ENCODE data around the gene TENM4.
A peak's percentile ranks its signal among the peaks of the same experiment; 100 is the strongest.

Gene TENM4

GRCh38 chr11:78752494-78752893 lies 688.3 kb downstream of the TENM4 start:
- no peak for DNase-seq

- DNase-seq: no peak
Observed at GRCh38 chr11:78748918-78749690, 691.7 kb downstream of the TENM4 start.

GRCh38 chr11:78744949-78745348 lies 695.9 kb downstream of the TENM4 start:
- no peak for DNase-seq

DNA sequence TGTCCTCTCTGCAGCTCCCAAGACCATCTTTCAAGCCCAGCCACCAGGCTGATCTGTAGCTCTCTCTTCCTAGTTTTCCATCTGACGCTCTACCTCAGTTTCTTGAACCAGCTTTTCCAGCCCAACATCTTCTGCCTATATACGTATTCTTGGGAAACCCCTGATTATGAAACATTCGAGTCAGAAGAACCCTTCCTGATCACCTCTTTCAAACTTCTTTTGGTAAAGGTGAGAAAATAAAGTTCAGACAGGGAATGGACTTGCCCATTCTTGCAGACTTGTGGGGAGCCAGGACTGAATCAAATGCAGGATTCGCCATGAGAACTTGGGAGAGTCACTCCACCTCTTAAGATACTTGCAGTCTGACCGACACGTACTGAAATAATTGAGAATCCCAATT lies 696.6 kb downstream of the TENM4 start:
- DNase-seq: no peak

GRCh38 chr11:78742430-78742829 lies 698.4 kb downstream of the TENM4 start:
- DNase-seq: no peak

- DNase-seq: no peak
Observed at GRCh38 chr11:78741741-78742140, 699.1 kb downstream of the TENM4 start.

- DNase-seq: no peak
Observed at GRCh38 chr11:78740199-78741071, 700.4 kb downstream of the TENM4 start.

DNA sequence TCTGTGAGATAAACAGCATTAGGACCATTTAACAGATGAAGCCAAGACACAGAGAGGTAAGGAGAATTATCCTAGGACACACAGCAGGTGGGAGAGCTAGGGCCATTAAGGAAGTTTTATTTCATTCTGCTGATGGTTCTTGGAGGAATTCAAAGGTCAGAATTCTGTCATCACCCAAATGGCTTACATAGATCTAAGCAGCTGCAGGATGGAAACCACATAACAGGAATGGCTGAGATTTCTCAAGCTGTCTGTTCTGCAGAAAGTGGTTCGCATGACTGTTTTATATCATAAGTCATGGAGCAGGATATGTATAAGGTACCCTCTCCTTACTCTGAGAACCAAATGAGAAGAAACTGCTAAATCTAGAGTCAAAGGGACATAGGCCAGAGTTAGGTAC lies 702.9 kb downstream of the TENM4 start:
- DNase-seq: no peak

DNA sequence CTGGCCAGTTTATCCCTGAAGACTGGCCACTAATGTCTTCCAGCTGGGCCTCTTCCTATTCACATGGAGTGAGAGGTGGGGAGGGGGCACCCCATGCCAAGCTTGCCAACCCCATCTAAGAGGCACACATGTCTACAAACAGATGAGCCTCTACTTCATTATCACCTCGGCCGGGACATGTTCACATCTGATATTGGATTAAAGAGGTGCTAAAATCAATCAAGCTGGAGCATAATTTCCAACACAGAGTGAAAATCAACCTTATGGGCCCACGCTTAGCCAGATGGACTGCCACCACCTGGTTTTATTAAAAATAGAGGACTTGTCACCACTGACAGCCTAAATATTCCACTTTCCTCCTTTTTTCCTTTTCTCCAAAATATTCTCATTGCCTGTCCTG lies 703.5 kb downstream of the TENM4 start:
- DNase-seq: no peak

DNA sequence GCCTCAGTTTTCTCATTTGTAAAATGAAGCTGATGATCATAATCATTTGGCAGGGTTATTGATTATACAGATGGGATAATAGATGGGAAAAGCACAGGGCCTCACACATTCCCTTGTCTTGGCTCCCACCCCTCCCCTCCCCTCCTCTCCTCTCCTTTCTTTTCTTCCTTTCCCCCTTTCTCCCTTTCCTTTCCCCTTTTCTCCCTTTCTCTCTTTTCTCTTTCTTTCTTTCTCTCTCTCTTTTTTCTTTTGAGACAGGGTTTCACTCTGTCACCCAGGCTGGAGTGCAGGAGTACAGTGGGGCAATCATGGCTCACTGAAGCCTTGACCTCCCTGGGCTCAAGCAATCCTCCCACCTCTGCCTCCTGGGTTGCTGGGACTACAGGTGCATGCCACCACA lies 705.1 kb downstream of the TENM4 start:
- DNase-seq: no peak

GRCh38 chr11:78733031-78733430 lies 707.8 kb downstream of the TENM4 start:
- no peak for DNase-seq

GRCh38 chr11:78732246-78732645 lies 708.6 kb downstream of the TENM4 start:
- DNase-seq: no peak

GRCh38 chr11:78731027-78731426 lies 709.8 kb downstream of the TENM4 start:
- no peak for DNase-seq

GRCh38 chr11:78730267-78730824 lies 710.5 kb downstream of the TENM4 start:
- DNase-seq: no peak

- DNase-seq: no peak
Observed at GRCh38 chr11:78727816-78728215, 713.0 kb downstream of the TENM4 start.

- DNase-seq: no peak
Observed at GRCh38 chr11:78725200-78725599, 715.6 kb downstream of the TENM4 start.

DNA sequence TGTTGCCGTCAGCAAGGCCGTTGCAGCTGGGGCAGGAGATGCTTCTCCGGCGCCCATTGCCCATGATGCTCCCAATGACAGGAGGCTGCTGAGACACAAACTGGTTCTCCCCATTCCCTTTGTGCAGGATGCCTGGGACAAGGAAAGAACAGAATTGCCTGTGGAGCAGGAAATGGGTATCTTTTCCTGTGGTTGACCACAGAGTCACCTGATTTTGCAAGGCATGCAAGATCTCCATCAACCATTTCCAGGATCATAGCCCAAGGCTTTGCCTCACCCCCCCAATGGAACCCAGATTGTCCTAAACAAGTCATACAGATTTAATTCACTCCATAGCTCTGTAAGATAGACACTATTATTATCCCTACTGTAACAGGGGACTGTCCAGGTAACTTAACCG lies 718.0 kb downstream of the TENM4 start:
- DNase-seq: no peak

DNA sequence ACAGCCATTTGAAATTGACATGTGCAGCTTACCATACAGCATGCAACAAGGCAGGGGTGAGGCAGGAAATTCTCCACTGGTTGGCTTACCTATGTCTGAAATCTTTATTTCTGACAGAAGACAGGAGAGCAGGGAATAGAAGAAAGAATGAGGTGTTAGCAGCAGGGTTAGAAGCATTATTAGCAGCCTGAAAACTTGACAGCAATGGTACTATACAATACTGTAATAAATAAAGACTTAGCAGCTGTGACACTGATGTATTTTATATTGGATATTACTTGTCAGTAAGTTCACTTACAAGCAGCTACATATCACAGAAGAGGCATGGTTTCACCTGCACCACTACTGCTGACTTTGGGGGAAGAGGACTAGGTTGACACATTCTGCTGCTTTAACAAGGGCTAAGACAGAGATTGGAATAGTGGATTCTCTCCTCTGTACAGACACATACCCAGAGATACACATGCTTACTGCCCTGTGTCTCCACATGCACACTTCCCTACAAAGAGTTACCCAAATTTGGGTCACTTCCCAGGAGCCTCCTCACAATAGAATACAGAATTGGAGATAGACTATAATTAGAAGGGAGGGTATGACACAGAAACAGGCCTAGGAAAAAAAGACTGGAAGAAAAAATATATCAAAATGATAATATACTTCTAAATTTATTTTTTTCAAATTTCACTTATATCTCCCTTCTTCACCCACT lies 720.4 kb downstream of the TENM4 start:
- no peak for DNase-seq

DNA sequence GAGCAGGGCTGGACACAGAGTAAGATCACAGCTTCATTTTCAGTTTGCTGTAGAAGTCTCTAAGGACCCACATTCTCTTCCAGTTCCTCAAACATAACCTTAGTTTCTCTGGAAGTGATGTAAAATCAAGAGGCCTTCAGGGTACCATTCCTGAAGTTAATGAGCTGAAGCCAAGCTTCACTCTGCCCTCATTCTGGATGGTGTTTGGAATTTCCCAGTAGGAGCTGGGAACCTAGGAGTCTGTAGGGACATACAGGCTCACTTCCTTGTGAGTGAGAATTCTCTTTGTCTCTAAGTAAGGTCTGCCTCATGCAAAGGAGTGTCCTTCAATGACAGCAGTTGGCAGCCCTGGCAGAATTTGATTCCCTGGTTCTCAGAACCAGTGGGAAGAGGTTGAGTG lies 723.8 kb downstream of the TENM4 start:
- no peak for DNase-seq

GRCh38 chr11:78715639-78716311 lies 725.1 kb downstream of the TENM4 start:
- peak; percentile 8 to 12 for DNase-seq

DNA sequence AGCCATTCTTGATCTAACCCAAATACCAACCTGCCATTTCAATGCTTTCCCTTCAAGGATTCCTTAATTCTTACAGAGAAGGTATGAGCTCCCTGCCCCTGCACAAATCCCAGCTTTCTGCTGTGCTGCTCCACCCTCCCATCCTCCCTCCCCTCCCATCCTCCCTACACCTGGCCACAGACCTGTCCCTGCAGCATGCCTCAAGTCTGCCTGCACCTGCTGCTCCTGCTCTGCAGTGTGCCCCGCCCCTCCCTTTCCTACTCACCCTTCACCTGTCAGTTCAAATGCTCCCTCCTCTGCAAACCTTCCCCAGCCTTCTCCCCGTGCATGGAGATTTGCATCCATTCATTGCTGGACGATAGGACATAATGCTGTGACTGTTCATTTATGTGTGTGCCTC lies 726.3 kb downstream of the TENM4 start:
- DNase-seq: no peak

DNA sequence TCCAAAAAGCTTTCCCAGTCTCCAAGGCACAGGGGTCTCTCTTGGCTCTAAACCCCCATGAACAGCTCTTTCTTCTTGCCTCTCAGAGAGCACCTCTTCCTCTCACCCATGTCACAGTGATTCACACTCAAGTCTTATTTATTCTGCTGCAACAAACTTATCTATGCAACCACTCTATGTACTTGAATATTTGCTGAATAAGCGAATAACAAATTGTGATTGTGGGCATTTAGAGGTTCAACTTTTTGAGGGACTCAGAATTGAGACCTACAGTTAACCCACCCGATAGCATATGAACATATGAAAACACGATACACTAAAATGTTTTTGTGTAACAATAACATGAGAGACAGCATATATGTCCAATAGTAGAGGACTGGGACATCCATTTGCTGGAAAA lies 729.1 kb downstream of the TENM4 start:
- no peak for DNase-seq

GRCh38 chr11:78710417-78710816 lies 730.4 kb downstream of the TENM4 start:
- no peak for DNase-seq
